ENCODE results near the gene NUDT9. TPM values are rescaled to one million over a fixed set of nuclear protein-coding genes. Genes with fewer than 3 reads are reported as not detected.
"Not testable (repeated sequence)": the region's sequence is repeated elsewhere in the genome, so short reads cannot be mapped to it uniquely, and the experiment has no call there.

The NUDT9 gene
- 56.9 TPM for total RNA-seq

DNA sequence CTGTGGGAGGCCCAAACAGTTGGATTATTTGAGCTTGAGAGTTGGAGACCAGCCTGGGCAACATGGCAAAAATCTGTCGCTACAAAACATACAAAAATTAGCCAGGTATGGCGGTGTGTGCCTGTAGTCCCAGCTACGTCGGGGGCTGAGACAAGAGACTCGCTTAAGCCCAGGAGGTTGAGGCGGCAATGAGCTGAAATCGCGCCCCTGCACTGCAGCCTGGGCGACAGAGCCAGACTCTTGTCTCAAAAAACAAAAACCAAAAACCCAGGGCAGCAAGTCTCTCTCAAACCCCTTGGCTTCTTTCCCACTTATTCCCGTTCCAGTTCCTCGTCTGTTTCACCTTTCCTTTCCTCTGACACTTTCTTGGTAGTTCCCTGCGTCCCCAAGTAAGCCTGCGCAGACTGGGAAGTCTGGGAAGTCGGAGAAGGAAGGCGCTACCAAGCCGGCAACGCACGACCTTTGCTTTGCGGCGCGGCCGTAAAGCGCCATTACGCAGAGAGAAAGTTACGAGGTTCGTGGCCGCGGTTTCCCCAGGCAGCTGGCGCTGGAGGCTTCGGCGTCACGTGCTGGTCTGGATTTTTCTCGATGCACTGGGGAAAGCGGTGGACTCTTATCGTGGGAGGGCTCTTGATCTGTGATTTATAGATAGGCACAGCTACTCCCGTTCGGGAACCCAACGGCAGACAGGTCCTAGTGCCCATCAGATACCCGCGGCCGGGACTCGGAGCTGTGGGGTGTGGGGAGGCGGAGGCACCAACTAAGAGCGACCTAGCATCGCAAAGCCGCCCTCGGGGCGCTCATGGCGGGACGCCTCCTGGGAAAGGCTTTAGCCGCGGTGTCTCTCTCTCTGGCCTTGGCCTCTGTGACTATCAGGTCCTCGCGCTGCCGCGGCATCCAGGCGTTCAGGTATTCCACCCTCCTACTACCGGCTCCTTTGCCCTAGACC, at the start of gene NUDT9:
Gene NUDT9 (plus strand): TSS at position 470 of the 949 bp plus-strand sequence. CDS start 333 bp downstream, at position 803.
- peak; percentile 97 for DNase-seq (ENCODE audit: low spot score)

DNA sequence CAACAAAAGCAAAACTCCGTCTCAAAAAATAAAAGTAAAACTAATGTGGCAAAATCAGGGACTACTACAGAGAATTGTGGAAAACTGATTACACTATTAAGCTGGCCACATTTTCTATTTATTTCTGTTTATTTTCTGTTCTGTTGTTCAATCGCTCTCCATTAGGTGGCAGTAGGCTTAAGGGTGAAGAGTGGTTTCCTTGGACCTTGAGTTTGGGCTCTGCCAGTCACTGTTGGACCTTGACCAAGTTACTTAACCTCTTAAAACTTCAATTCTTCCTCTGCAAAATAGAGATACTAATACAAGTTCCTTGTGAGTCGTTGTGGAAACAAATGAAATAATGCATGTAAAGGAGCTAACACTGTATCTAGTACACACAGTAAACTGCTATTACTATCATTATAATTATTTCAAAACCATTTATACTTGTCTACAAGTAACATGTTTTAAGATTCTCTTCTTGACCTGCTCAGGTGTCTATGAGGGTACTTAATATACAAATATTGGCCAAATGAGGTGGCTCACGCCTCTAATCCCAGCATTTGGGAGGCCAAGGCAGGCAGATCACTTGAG, 46.6 kb upstream of the NUDT9 start:
- DNase-seq (ENCODE audit: low spot score): peak; percentile 57

GRCh38 chr4:87377816-87378215, 44.6 kb upstream of the NUDT9 start:
- DNase-seq (ENCODE audit: low spot score): no peak

- DNase-seq (ENCODE audit: low spot score): no peak
These were observed 40.3 kb upstream of the NUDT9 start for GRCh38 chr4:87382116-87382515.

- no peak for DNase-seq (ENCODE audit: low spot score)
These were observed 39.4 kb upstream of the NUDT9 start for GRCh38 chr4:87382931-87383330.

DNA sequence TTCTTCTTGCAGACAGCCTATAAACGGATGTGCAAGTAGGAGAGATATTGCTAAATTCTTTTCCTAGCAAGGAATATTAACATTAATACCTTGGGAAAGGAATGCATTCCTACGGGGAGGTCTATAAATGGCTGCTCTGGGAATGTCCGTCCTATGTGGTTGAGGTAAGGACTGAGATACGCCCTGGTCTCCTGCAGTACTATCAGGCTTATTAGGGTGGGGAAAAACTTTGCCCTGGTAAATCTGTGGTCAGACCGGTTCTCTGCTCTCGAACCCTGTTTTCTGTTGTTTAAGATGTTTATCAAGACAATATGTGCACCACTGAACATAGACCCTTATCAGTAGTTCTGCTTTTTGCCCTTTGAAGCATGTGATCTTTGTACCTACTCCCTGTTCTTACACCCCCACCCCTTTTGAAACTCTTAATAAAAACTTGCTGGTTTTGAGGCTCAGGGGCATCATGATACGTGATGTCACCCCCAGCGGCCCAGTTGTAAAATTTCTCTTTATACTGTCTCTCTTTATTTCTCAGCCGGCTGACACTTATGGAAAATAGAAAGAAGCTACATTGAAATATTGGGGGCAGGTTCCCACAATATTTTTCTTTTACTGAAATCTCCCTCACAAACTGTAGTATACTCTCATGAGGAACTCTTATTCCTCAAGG, 37.8 kb upstream of the NUDT9 start:
- DNase-seq (ENCODE audit: low spot score): not testable (repeated sequence)

DNA sequence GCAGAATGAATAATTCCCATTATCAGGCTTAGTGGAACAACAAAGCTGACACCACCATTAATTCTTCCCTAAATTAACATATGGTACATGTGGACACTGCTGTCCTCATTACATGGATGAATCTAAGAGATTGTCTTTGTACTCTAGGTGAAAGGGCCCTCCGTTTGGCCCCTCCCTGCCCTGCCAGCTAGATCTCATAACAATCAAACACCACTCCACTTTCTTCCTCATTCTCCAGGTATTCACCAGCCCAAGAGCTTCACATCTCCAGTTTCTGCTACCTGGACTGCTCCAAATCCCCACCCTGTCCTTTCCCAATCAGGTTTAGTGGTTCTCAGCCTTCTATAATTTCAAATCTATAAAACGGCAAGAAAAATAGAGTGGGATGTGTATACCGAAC, 35.1 kb upstream of the NUDT9 start:
- DNase-seq (ENCODE audit: low spot score): peak; percentile 46

DNA sequence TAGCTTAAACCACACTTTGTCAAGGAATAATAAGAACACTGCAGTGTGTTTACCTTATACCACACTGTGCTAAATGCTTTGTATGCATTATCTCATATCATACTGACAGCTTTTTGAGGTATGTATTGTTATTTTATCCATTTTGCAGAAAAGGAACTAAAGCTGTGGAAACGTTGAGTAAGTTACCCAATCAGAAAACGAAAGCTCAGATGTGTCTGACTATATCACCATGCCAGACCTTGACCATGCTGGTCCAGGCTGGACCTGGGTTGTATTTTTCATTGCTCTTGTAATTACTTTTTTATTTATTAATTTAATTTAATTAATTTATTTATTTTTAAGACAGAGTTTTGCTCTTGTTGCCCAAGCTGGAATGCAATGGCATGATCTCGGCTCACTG, 33.5 kb upstream of the NUDT9 start:
- DNase-seq (ENCODE audit: low spot score): no peak

DNA sequence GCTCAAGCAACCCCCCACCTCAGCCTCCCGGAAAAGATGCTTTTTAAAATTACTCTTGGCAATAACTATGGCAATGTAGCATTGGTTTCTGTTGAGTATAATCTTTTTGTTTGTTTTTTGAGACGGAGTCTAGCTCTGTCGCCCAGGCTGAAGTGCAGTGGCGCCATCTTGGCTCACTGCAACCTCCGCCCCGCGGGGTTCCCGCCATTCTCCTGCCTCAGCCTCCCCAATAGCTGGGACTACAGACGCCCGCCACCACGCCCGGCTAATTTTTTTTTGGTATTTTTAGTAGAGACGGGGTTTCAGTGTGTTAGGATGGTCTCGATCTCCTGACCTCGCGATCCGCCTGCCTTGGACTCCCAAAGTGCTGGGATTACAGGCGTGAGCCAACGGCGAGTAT, 32.3 kb upstream of the NUDT9 start:
- DNase-seq (ENCODE audit: low spot score): not testable (repeated sequence)

- DNase-seq (ENCODE audit: low spot score): no peak
These were observed 31.9 kb upstream of the NUDT9 start for GRCh38 chr4:87390551-87390890.

GRCh38 chr4:87390891-87391575, 31.3 kb upstream of the NUDT9 start, which contains the start of gene HSD17B11:
Gene HSD17B11 (minus strand): TSS chr4:87391188. CDS start chr4:87391070, 118 bp downstream.
- peak; percentile 95 for DNase-seq (ENCODE audit: low spot score)

- no peak for DNase-seq (ENCODE audit: low spot score)
These were observed 30.8 kb upstream of the NUDT9 start for GRCh38 chr4:87391576-87392054.

GRCh38 chr4:87392183-87392582, 30.2 kb upstream of the NUDT9 start:
- no peak for DNase-seq (ENCODE audit: low spot score)

GRCh38 chr4:87395073-87395472, 27.3 kb upstream of the NUDT9 start:
- not testable (repeated sequence) for DNase-seq (ENCODE audit: low spot score)

- DNase-seq (ENCODE audit: low spot score): not testable (repeated sequence)
These were observed 26.5 kb upstream of the NUDT9 start for GRCh38 chr4:87395851-87396250.

DNA sequence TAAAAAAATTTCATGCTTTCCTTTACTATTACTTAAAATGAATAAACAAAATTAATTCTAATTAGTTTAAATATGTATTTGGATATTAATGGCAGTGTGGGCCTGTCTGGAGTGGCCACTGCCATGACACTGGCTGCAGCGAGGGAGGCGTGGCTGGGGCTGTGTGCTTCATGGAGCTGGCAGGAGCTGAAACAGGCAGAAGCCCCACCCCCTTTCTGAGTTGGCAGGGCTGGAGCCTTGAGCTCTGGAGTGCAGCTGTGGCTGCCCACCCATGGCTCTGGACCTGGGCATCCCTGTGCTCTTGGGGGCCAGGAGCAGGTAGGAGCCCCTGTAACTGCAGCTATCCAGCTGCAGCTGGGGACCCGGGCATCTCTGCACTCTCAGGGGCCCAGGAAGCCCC, 23.2 kb upstream of the NUDT9 start:
- no peak for DNase-seq (ENCODE audit: low spot score)

DNA sequence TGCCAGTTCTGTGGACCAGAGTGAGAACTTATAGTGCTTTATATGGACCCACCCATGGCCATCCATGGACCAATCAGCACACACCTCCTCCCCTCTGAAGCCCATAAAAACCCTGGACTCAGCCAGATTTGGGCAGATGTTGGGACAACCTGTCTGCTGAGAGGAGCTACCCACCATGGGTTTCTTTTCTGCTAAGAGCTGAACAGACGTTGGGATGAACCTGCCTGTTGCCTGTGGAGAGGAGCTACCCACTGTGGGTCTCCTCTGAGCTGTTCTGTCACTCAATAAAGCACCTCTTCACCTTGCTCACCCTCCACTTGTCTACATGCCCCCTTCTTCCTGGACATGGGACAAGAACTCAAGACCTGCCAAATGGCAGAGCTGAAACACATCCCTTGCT, 22.4 kb upstream of the NUDT9 start:
- DNase-seq (ENCODE audit: low spot score): no peak

- not testable (repeated sequence) for DNase-seq (ENCODE audit: low spot score)
These were observed 18.6 kb upstream of the NUDT9 start for GRCh38 chr4:87403732-87404131.

GRCh38 chr4:87405211-87405820, 17.1 kb upstream of the NUDT9 start:
- no peak for DNase-seq (ENCODE audit: low spot score)

DNA sequence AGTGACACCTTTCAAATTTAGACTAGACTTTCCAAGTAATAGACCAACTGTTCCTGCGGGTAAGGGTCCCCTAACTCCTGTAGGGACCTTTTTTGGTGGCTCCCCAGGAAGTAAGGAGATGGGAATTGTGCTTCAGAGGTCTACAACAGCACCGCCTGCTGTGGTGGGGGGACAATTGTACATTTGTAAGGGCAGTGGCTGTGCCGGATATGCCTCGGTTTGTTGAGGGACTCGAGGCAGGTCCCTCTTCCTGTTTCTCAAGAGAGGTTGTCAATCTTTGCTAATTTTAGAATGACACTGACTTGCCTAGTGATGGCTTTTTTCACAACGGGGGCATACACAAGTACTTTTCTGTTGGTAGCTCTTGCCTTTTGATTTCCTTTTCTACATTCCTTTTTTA, 15.9 kb upstream of the NUDT9 start:
- no peak for DNase-seq (ENCODE audit: low spot score)

GRCh38 chr4:87406902-87407301, 15.5 kb upstream of the NUDT9 start:
- DNase-seq (ENCODE audit: low spot score): not testable (repeated sequence)

All from mucosa of gallbladder (tissue), 1 donor.